RPMI7951 (cell line): ENCODE results near the gene TSPOAP1. TPM values are rescaled to one million over a fixed set of nuclear protein-coding genes. Genes with fewer than 3 reads are reported as not detected.

Experiments
- DNase-seq: peaks from one replicate; pipeline ENCODE4 v3.0.0-alpha.2; 2012; ENCODE audit warnings: low read depth
- total RNA-seq: library from RNA; depleted of rRNA; stranded (reverse); fragments of >200 nt; shearing (Covaris generic); gene quantifications from 2 replicates; pipeline ENCODE4 v1.2.3, GENCODE V29; 2014

The TSPOAP1 gene
- total RNA-seq, 1 experiment from 2014 or later: 0.84 TPM

DNA sequence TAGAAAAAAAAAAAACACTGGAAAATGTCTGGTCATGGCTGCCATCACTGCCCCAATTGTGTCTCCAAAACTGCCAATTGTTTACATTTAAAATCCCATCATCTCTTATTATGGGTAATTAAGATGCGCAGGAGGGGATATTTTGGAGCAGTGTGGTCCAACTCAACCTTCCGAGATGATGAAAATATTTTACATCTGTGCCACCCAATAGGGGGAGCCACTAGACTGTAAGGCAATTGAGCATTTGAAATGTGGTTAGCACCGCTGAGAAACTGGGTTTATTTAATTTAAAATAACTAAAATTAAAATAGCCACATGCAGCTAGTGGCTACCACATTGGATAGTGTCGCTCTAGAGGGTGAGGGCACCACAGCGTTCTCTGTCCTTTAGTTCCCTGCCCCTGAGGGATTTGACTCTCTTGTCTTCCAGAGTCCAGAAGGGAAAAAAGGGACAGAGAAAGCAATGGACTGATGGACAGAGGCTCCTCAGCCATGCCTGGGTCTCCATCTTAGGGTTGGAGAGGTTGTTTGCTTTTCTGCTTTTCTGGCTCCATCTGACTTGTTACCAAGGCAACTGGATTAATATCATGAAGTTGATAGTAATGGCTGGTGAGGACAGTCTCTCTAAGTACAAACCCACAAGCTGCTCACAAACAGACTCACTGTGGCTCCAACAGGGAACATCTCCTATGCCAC is 51.3 kb downstream of the TSPOAP1 start:
- DNase-seq: no peak

DNA sequence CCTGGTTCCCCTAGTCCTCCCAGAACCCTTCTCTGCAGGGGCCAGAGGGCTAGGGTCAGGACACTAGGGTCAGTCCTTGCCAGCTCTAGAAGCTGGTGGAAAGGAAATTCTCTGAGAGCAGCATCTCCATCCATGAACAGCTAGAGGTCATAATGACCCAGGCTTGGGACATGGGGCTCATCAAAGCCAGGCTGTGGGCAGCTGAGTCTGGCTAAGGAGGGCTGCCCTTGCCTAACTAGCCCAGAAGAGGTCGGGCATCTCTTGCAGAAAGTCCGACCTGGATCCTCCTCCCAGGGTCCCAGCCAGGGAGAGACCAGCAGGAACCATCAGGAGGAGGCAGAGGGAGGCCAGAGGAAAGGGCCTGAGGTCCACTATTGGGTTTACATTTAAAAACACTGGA is 52.2 kb downstream of the TSPOAP1 start:
- no peak for DNase-seq

DNA sequence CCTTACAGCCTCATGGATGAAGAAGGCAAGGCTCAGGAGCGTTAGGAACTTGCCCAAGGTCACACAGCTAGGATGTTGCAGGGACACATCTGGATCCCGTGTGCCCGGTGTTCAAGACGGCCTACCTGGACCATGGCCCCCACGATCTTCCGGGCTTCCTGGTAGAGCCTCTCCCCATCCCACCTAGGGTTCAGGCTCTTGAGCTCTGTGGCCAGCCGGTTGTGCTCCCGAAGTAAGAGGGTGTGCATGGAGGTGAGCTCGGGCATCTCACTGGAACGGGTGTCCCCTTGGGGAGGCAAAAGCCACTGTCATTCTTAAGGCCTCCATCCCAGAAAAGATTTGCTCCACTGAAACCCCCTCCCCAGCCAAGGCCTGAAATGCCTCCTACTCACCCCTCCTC is 53.2 kb downstream of the TSPOAP1 start:
- DNase-seq: no peak

DNA sequence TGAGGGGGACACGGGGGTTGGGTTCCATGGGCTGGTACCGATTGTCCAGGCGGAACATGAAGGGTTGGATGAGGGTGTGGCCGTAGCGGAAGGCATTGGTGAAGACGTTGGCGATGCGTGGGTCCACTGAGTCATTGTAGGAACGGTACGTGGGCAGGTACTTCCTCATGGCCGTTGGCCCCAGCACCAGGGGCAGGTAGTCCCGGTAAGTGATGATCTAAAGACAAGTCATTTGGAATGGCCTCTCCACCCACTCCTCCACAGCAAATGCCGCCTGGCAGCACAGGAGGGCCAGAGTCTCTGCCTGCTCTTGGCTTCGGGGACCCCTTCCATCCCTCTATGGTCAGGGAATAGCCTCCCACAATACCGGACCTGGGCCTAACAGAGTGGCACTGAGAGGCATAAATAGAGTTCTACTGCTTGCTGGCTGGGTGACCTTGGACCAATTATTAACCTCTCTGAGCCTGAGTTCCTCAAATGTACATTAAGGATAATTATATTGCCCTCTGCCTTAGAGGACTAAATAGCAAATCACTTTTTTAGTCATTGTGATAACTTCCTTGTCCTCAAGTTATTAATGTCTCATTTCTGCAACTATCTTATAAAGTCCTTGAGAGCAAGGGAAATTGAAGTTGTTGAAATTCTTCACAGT is 55.0 kb downstream of the TSPOAP1 start:
- no peak for DNase-seq

DNA sequence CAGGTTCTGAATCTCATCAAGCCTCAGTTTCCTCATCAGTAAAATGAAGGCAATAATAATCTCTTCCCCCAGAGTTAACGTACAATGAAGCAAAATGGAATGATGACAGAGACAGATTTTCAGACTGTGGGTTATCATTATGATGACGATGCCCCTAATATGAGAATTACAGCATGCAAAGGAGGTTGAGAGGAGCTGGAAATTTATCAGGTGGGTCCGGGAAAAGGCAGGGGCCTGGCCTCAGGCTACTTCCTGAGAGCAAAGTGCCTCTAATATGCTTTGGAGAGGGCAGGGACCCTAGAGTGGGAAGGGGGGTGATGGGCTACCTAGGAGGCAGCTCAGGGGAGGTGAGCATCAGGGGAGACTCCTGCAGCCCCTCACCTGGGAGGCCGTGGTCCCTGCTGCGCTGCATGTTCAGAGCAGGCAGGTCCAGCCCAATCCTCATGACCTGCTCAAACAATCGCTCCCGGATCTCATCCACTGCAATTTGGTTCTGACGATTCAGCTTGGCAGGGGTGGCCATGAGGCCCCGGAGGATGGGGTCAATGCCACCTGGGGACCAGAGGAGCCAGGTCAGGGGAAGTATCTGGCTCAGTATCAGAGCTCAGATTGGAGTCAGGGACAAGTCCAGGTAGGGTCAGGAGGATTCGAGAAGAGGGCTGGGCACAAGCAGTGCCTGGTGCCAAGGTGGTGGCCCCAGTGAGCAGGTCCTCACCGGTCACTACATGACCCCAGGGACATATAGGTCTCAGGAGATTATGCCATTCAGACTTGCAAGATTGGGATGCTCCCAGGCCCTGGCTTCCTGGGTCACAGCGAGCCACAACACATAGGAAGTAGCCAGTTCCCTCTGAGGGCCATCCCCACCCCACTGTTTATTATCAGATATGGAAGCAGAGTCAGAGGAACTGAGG is 56.0 kb downstream of the TSPOAP1 start:
- no peak for DNase-seq

DNA sequence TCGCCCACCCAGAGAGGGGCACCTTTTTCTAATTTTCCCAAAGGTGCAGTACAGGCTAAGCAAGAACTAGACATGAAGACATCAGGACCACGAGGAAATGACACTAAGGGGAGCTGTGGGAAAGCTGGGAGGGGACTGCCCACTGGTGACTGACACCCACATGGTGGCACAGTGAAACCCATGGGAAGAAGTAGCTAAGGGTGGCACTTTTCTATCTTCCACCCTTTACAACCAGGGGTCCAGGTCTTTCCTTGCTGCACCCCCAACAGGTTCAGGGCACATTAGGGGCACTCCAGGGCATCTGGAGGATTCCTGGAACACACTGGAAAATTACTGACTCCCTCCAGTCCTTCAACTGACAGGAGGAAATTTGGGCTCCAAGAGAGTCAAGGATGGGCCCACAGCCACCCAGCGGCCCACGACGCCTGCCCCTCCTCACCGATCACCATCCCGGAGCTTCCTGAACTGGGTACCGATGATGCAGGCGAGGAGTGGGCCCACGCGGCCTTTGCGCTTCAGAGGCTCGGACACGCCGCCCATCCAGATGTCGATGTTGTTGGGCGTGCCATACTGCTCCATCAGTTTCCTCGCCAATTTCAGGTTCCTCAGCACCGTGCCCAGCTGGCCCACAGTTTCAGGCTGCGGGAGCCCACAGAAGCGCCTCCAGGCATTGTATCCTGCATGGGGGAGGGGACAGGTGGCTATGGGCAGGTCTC is 57.2 kb downstream of the TSPOAP1 start:
- no peak for DNase-seq

DNA sequence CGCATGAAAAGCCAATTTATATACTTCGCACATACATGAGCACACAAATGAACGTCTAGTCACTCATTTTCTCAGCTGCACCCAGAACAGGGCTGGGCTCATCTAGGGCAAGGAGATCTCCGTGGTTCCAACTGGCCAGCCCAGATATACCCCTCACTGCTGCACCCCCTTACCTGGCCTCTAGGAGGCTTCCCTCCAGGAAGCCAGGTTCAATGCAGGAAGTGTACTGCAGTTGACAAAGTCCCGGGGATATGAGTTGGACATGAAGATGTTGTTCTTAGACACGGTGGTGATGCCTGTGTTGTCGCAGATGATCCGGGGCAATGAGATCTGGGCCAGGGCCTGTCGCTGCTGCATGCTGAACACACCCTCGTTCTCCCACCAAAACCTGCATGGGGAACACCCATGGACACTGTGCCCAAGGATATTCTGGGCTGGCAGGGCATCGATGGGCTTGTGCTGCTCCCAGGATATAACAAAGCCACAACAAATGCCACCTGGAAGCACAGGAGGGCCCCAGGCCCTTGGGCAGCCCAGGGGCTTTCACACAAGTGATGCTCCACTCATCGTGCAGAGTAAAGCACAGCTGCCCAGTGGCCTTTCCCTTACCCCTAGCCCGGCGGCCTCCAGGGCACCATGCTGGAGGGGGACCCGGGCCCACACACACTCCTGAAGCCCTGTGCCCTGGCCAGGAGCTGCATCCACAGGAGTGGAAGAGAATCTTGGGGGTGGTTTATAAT is 57.9 kb downstream of the TSPOAP1 start:
- no peak for DNase-seq

DNA sequence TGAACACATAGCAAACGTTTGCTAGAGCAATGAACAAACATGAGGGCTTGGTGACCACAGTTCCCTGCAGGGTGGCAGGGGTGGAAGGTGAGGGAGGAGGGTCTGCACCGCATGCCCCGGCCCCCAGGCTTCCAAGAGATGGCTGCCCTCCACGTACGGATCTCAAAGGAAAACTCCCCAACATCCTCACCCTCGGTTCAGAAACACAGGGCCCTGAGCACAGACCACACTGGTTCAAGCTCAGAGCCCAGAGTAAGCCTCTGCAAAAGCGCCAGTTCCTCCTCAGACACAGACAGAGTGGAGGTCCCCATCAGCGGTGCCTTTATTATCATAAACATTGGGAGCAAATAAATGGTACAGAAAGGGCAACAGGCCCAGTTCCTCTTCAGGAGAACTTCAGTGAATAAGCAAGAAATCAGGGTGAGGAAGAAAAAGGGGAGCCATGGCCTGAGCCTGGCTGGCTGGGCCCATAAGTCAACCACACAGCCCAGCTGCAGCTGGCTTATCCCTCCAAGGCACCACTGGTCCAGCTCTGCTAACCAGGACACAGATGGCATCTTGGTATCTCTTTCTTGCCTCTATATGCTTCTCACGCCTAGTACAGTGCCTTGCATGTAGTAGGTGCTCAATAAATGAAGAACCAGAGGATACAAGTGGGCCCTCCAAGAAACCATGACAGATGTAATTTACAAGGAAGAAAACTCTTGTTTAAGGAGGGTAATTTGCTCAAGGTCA is 58.9 kb downstream of the TSPOAP1 start:
- DNase-seq: no peak

DNA sequence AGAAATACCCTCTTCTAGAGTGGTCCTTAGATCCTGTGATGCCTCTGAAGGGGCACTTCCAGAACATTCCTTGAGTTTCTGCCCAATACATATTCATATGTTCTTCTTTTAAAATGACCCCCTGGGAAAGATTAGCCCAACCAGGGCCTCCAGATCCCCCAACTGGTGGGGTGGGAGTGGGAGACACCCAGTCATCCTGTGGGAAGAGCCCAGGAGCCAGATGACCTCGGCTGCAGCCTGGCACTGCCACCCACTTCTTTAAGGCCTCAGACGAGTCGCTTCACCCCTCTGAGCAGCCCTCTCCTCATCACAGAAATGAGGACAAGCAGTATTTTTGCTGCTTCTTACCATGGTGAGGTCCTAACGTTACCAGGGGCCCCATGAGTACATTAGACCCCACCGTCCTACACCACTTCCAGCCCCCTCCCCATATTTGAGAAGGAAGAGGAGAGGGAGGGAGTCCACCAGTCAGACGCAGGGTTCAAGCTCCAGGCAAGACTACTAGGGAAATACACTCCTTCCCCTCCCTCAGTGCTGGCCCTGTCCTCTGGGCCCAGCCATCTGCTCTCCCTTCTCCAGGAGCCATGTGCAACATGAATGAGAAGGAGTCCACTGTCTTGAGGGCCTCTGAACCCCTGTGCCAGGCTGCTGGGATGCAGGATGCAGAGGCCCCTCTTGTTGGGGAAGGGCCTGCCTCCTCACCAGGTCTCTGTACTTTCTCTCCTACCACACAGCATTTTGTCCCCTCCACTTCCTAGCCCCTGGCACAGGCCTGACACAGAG is 59.6 kb downstream of the TSPOAP1 start:
- DNase-seq: no peak

DNA sequence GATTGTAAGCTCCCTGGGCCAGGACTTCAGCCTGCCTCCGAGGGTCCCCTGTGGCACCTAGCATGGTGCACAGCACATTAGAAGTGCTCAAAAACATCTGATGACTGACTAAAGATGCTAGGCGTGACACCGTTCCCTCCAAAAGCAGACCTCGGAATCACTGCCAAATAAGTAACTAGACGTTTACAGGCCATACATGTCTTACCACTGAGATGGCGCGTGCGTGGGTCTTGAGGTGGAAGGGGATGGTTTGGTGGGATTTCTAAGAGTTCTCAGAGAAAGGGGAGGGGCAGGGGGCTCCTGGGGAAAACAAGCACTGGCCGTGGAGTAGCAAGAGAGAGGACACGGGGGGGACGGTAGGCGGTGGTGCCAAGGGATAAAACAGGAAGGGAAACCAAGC is 60.3 kb downstream of the TSPOAP1 start:
- no peak for DNase-seq

DNA sequence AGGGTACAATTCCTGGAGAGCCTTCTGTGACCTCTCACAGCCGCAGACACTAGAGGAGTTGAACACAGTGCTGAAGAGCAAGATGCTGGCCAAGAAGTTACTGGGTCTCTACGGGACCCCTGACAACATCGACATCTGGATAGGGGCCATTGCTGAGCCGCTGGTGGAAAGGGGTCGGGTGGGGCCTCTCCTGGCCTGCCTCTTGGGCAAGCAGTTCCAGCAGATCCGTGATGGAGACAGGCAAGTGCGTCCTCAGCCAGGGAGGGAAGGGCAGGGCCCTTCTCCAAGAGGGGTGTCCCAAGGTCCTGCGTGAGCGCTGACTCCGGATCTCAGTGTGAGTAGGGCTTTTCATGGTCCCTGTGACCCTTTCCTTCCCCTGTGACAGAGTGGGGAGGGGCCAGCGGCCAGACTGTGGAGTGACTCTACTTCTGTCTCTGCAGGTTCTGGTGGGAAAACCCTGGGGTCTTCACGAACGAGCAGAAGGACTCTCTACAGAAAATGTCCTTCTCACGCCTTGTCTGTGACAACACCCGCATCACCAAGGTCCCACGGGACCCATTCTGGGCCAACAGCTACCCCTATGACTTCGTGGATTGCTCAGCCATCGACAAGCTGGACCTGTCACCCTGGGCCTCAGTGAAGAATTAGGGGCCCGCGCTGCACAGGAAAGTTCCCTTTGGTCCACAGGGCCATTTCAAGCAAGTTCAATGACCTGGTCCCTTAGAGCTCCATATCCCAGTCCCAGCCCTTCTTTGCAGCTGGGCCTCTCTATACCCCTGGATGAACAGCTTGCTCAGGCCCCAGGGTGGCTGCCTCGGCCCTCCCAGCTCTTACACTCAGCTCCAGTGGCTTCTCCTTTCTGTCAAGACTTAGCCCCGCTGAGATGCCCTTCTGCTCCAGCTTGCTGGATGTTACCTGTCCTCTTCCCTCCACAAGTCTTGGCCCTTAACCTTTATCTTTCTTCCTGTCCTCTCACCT is 61.0 kb downstream of the TSPOAP1 start:
- DNase-seq: no peak

DNA sequence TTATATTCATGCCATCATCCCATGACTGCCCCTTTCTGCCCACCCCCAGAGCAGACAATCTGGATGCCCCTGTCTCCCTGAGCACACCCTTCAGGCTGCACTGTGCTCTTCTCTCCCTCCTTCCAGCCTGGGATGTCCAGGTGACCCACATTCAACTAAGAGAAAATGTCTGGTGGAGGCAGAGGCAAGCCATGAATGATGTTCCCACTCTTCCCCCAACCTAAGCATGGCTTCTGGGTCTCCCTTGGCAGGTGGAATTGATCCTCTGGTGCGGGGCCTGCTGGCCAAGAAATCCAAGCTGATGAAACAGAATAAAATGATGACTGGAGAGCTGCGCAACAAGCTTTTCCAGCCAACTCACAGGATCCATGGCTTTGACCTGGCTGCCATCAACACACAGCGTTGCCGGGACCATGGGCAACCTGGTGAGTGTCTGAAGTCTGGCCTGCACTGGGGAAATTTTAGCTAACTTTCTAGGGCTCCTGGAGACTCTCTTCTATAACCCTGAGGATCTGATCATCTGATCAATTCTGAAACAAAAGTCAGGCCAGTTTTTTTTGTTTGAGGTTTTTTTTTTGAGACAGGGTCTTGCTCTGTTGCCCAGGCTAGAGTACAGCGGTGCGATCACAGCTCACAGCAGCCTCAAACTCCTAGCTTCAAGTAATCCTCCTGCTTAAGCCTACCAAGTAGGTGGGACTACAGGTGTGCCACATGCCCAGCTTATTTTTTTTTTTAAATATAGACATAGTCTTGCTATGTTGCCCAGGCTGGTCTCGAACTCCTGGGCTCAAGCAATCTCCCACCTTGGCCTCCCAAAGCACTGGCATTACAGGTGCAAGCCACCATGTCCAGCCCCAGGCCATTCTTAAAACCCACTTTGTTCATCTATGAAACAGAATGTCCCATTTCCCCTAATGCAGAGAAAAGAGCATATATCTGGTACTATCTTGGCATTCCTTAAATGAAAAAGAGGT is 62.4 kb downstream of the TSPOAP1 start:
- DNase-seq: no peak

DNA sequence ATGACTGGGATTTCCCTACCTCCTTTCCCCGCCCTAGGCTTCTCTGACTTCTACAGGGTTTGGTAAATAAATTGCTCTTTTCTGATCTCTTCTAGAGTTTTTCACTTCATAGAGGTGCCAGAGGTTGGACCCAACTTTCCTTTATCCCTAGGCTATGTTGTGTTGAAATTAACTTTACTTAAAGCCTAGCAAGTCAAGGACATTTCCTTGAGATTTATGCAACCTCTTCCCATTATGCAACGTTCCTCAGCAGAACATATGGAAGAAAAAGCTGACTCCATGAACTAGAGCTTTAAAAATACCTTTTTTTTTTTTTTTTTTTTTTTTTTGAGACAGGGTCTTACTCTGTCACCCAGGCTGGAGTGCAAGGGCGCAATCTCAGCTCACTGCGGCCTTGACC is 63.3 kb downstream of the TSPOAP1 start:
- no peak for DNase-seq

DNA sequence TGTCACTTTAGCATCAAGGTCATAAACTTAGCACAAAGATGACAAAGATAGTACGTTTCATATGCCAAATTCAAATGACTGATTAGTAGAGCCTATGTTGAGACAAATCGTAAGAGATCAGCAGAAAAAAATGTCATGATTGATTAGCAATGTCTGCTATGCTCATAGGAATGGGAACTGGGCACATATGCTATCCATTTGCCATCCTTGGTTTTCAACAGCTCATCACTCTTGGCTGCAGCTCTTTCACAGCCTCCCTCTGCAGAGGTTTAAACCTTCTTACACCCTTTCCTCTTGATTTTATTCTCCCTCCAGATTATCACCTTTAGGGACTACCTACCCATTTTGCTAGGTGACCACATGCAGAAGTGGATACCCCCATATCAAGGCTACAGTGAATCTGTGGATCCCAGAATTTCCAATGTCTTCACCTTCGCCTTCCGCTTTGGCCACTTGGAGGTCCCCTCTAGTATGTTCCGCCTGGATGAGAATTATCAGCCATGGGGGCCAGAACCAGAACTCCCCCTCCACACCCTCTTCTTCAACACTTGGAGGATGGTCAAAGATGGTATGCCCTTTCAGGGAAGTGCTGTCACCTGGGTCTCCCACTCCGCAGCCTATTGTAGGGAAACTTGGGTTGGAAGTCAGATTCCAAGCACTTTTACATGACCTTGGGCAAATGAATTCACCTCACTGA is 64.0 kb downstream of the TSPOAP1 start:
- no peak for DNase-seq

DNA sequence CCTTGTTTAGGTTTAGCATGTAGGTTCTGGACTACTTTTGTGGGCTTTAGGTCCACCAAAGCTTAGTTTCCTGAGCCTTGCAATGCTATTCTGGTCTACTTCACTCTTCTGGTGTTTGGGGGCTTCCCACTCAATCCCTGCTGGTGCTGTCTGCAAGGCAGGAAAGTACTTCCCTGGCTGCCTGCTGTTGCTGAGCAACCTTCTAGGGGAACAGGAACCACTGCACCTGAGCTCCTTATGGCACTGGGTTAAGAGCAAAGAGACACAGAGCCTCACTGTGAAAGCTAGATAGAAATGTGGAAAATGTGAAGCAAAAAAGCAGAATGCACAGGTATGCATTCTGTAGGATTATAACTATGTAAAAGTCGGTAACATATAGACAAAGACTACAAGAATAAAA is 64.8 kb downstream of the TSPOAP1 start:
- DNase-seq: no peak

DNA sequence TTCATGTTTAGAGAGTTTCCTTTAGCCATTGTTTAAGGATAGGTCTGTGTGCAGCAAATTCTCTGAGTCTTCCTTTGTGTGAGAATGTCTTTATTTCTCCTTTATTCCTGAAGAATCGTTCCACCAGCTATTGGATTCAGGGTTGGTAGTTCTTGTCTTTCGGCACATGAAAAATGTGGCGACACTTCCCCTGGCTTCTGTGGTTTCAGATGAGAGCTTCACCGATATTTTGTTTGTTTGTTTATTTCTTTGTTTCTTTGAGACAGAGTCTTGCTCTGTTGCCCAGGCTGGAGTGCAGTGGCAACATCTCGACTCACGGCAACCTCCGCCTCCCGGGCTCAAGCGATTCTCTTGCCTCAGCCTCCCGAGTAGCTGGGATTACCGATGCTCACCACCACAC is 66.4 kb downstream of the TSPOAP1 start:
- DNase-seq: no peak

DNA sequence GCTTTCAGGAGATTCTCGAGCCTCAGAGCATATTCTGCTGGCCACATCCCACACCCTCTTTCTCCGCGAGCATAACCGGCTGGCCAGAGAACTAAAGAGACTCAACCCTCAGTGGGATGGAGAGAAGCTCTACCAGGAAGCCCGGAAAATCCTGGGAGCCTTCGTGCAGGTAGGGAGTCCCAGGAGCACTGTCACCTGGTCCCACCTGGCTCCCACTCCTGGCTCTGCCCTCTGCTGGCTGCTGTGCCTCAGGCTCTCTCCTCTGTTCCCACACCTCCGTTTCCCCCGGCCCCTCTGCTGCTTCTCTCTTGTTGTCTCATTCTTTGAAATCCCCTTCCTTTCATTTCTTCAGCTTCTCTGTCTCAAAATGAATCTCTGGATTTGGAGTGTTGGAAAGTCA is 73.8 kb downstream of the TSPOAP1 start:
- DNase-seq: no peak
